Measurements from ENCODE around the gene CDH4. TPM values are rescaled to one million over a fixed set of nuclear protein-coding genes. Genes with fewer than 3 reads are reported as not detected.
"Not testable (repeated sequence)": the region's sequence is repeated elsewhere in the genome, so short reads cannot be mapped to it uniquely, and the experiment has no call there.

CDH4 gene
- total RNA-seq, 1 donor from 2014 or later = 8.9 TPM

DNA sequence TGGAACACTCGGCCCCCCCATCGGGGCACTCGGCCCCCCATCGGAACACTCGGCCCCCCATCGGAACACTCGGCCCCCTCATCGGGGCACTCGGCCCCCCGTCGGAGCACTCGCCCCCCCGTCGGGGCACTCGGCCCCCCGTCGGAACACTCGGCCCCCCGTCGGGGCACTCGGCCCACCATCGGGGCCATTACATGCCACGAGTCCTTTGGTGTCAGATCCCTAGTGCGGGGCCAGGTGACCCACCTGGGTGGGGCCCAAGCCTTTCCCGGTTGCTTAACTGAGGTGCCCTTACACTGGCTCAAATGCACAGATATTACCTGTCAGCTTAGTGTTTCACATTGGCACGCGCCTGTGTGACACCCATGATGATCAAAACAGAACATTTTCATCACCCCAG is 717.7 kb downstream of the CDH4 start:
- no peak for DNase-seq (ENCODE audit: low read depth, low spot score)
- no peak overlapping the region for H3K4me3 Mint-ChIP-seq
- H3K36me3 Mint-ChIP-seq (ENCODE audit: low read depth) = peaks cover 17% of the 10 kb centered on the region
- H3K9me3 Mint-ChIP-seq = no peaks in the 10 kb centered on the region
- no peaks in the 10 kb centered on the region for H3K27me3 Mint-ChIP-seq (ENCODE audit: low read depth)
- H3K27ac Mint-ChIP-seq (ENCODE audit: unreplicated experiment) = no peak overlapping the region
- H3K4me1 Mint-ChIP-seq = peaks cover 5% of the 10 kb centered on the region
- TF ChIP-seq, protein P1, sequence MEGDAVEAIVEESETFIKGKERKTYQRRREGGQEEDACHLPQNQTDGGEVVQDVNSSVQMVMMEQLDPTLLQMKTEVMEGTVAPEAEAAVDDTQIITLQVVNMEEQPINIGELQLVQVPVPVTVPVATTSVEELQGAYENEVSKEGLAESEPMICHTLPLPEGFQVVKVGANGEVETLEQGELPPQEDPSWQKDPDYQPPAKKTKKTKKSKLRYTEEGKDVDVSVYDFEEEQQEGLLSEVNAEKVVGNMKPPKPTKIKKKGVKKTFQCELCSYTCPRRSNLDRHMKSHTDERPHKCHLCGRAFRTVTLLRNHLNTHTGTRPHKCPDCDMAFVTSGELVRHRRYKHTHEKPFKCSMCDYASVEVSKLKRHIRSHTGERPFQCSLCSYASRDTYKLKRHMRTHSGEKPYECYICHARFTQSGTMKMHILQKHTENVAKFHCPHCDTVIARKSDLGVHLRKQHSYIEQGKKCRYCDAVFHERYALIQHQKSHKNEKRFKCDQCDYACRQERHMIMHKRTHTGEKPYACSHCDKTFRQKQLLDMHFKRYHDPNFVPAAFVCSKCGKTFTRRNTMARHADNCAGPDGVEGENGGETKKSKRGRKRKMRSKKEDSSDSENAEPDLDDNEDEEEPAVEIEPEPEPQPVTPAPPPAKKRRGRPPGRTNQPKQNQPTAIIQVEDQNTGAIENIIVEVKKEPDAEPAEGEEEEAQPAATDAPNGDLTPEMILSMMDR (conservative IDR thresholded peaks at IDR 0.05) = no peak

DNA sequence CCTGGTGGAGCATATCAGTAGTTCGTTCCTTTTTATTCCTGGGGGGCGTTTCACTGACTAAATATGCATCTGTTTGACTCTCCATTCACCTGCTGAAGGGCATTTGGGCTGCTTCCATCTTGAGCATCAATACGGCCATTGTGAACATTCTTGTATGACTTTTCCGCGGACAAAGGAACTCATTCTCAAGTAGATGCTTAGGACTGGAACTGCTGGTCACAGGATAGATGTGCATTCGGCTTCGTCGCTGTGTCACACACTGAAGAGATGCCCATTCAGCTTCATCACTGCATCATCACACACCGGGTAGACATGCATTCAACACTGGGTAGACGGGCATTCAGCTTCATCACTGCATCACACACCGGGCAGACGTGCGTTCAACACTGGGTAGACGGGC is 718.3 kb downstream of the CDH4 start:
- H3K4me3 Mint-ChIP-seq = no peak overlapping the region

DNA sequence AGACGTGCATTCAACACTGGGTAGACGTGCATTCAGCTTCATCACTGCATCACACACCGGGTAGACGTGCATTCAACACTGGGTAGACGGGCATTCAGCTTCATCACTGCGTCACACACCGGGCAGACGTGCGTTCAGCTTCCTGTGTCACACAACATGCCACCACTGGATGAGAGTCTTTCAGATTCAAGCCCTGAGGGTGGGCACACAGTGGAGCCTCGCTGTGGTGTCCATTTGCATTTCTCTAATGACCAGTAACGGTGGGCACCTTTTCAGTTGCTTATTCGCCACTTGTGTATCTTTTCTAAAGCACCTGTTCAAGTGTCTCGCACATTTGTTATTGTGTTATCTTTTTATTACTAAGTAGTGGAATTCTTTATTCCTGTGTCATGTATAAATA is 719.5 kb downstream of the CDH4 start:
- DNase-seq (ENCODE audit: low read depth, low spot score); H3K9me3 Mint-ChIP-seq; H3K4me3 Mint-ChIP-seq; H3K27me3 Mint-ChIP-seq (ENCODE audit: low read depth); H3K27ac Mint-ChIP-seq (ENCODE audit: unreplicated experiment): not testable (repeated sequence)
- peaks cover 12% of the 10 kb centered on the region for H3K4me1 Mint-ChIP-seq
- peaks cover 17% of the 10 kb centered on the region for H3K36me3 Mint-ChIP-seq (ENCODE audit: low read depth)

More for the DNA sequence above, 718.3 kb downstream of the CDH4 start:
- no peak for DNase-seq (ENCODE audit: low read depth, low spot score)
- H3K9me3 Mint-ChIP-seq = no peaks in the 10 kb centered on the region
- H3K27me3 Mint-ChIP-seq (ENCODE audit: low read depth) = no peaks in the 10 kb centered on the region
- H3K27ac Mint-ChIP-seq (ENCODE audit: unreplicated experiment) = no peak overlapping the region
- peaks cover 5% of the 10 kb centered on the region for H3K4me1 Mint-ChIP-seq
- H3K36me3 Mint-ChIP-seq (ENCODE audit: low read depth) = peaks cover 17% of the 10 kb centered on the region
- TF ChIP-seq, protein P1 (conservative IDR thresholded peaks at IDR 0.05) = no peak

DNA sequence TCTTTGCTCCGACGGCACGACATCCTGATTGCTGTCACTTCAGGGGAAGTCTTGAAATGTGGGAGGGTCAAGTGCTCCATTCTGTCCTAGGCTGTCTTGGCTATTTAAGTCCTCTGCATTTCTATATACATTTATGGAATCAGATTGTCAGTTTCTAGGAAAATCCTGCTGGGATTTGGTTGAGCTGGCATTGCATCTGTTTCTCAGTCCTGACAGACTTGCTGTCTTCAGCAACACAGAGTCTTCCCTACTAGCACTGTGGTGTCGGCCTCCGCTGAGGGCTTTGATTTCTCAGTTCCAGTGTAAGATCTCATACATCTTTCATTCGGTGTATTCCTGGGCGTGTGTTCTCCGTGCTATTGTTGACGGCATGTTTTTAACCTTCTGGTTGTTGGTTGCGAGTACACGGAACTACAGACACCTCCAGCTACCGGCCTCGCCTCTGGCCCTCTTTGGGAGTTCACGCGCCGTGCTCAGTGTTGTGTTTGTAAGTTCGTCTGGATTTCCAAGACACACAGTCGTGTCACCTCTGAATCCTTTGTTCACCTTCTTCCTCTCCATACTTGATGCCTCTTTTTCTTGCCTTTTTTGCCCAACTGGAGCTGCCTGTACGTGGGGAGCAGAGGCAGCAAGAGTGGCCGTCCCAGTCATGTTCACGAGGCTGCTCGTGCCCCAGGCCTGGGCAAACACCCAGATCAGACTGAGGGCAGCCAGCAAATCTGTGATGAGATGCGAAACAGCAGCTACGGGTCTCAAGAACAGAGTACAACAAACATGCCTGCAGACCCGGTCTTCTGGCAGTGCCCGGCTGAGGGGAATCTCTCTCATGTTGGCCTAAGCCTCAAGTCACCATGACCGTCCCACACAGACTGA is 720.8 kb downstream of the CDH4 start:
- Mint-ChIP-seq H3K4me1 (peaks cover 17% of the 10 kb centered on the region), H3K9me3 (no peaks in the 10 kb centered on the region), H3K4me3 (no peak overlapping the region), H3K27me3 (ENCODE audit: low read depth) (no peaks in the 10 kb centered on the region), H3K27ac (ENCODE audit: unreplicated experiment) (peak overlapping the region; percentile 27), H3K36me3 (ENCODE audit: low read depth) (peaks cover 17% of the 10 kb centered on the region)
- DNase-seq (ENCODE audit: low read depth, low spot score) = no peak
- TF ChIP-seq, protein P1 (conservative IDR thresholded peaks at IDR 0.05) = no peak

DNA sequence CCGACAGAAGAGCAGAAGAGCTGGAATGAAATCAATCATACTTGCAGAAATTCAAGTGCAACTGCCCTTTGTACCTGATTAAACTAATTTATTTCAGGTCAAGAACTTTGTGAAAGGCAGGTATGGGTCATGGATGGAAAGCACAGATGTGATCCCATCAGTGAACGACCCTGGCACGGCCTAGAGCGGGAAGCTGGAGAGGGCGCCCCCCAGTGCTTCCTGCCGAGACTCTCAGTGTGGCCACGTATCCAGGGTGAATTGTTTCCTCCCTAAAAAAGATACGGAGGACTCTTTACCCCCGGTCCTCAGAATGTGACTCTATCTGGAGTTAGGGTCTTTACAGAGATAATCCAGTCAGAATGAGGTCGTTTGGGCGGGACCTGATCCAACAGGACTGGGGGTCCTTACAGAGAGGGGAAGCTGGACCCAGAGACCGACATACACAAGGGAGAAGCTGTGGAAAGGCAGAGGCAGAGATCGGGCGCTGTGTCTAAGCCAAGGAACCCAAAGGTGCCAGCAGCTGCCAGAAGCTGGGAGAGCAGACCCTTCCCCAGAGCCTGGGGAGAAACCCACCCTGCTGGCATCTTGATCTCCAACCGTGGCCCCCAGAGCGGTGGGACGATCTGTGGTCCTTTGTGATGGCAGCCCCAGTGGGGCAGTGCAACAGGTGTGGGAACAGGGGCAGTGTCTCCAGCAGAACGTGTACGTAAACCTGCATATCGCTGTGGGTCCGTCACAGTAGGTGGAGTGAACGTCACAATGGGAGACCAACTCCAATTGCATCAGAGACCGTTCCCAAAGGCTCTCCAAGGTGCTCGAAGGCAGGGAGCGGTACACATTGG is 721.7 kb downstream of the CDH4 start:
- DNase-seq (ENCODE audit: low read depth, low spot score) = no peak
- H3K27ac Mint-ChIP-seq (ENCODE audit: unreplicated experiment) = no peak overlapping the region
- no peaks in the 10 kb centered on the region for H3K9me3 Mint-ChIP-seq
- H3K36me3 Mint-ChIP-seq (ENCODE audit: low read depth) = peaks cover 17% of the 10 kb centered on the region
- H3K4me3 Mint-ChIP-seq = no peak overlapping the region
- H3K27me3 Mint-ChIP-seq (ENCODE audit: low read depth) = no peaks in the 10 kb centered on the region
- TF ChIP-seq, protein P1 (conservative IDR thresholded peaks at IDR 0.05) = no peak
- H3K4me1 Mint-ChIP-seq = peaks cover 17% of the 10 kb centered on the region

DNA sequence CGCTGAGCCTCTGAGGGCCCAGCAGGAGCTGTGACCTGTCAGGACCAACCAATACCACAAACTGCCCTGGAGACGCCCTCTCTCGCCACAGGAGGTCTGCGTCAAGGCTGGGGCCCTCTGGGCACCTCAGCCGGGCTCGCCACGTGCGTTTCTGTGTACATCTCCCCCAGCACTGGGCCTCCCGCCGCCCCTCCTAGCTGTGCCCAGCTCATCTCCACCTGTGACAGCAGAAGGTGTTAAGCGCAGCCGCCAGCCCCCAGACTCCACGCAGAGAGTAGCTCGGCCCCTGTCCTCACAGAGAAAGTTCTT is 722.2 kb downstream of the CDH4 start:
- H3K9me3 Mint-ChIP-seq = no peaks in the 10 kb centered on the region
- H3K4me3 Mint-ChIP-seq = no peak overlapping the region
- peaks cover 17% of the 10 kb centered on the region for H3K36me3 Mint-ChIP-seq (ENCODE audit: low read depth)
- no peak overlapping the region for H3K27ac Mint-ChIP-seq (ENCODE audit: unreplicated experiment)
- TF ChIP-seq, protein P1 (conservative IDR thresholded peaks at IDR 0.05) = no peak
- peaks cover 17% of the 10 kb centered on the region for H3K4me1 Mint-ChIP-seq
- no peak for DNase-seq (ENCODE audit: low read depth, low spot score)
- H3K27me3 Mint-ChIP-seq (ENCODE audit: low read depth) = no peaks in the 10 kb centered on the region

Measured in neural crest cell (in vitro differentiated cells).